Cardiac muscle cell (in vitro differentiated cells and primary cell): ENCODE measurements around the gene CYP8B1. TPM values are rescaled to one million over a fixed set of nuclear protein-coding genes. Genes with fewer than 3 reads are reported as not detected.

Experiments used
- DNase-seq, 2 donors: peaks; one replicate each; pipeline versions ENCODE4 v3.0.0 to v3.0.0-alpha.2; 2010 to 2017; ENCODE audit warnings: low read depth in 1 of 2, low spot score in 1 of 2
- H3K27ac ChIP-seq: fragments of 200-600 bp; sonication (generic); 2 replicates; pipeline ENCODE4 v1.5.1; 2016
- H3K27me3 ChIP-seq: fragments of 200-600 bp; sonication (generic); 2 replicates; pipeline ENCODE4 v1.6.0; 2016; ENCODE audit warnings: control low read depth
- H3K36me3 ChIP-seq: fragments of 200-600 bp; sonication (generic); 2 replicates; pipeline ENCODE4 v1.5.1; 2016; ENCODE audit warnings: control low read depth
- H3K4me1 ChIP-seq: fragments of 200-600 bp; sonication (generic); 2 replicates; pipeline ENCODE4 v1.8.1; 2017; ENCODE audit warnings: low read depth, mild to moderate bottlenecking, mixed run types
- H3K4me3 ChIP-seq: fragments of 200-600 bp; sonication (generic); 2 replicates; pipeline ENCODE4 v1.5.1; 2016; ENCODE audit warnings: mild to moderate bottlenecking
- H3K9me3 ChIP-seq: fragments of 200-600 bp; sonication (generic); 2 replicates; pipeline ENCODE4 v1.5.1; 2017; ENCODE audit warnings: low read depth, mild to moderate bottlenecking, control low read depth
- polyA plus RNA-seq: library from polyadenylated mRNA; unstranded; fragments of >200 nt; fragmentation: Nextera tagmentation; extraction: Ambion mirVana; gene quantifications from 2 replicates; pipeline ENCODE4 v1.2.1, GENCODE V29; 2016
- total RNA-seq: library from RNA; depleted of rRNA; stranded (reverse); fragments of >200 nt; gene quantifications from 2 replicates; pipeline ENCODE4 v1.2.3, GENCODE V29; 2016
- TF ChIP-seq, protein P1 (sequence below): IDR thresholded peaks from 2 replicates; pipeline ENCODE4 v1.5.1; 2012; ENCODE audit warnings: low read depth, mild to moderate bottlenecking, low read length

CYP8B1 gene
- total and polyA plus RNA-seq, 2 experiments from 2014 or later = not detected

DNA sequence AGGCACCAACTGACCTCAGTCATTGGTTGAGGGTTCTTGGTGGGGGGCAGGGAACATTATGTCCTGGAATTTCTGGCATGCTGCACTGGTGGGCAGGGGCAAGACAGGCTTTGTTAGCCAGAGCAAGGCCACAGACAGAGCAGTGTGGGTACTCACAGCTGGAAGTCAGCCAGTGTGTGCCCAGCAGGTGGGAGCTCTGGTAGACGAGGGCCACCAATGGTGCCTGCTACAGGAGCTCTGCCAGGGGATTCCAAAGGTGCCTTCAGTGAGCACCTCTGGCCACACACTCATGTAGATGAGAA, 31.3 kb downstream of the CYP8B1 start:
- no peaks in the 10 kb centered on the region for H3K27me3 ChIP-seq
- no peaks in the 10 kb centered on the region for H3K9me3 ChIP-seq
- peaks cover 3% of the 10 kb centered on the region for H3K4me1 ChIP-seq
- H3K4me3 ChIP-seq = no peak overlapping the region
- H3K27ac ChIP-seq = no peak overlapping the region
- H3K36me3 ChIP-seq = no peaks in the 10 kb centered on the region
- no peak for DNase-seq
- TF ChIP-seq, protein P1, sequence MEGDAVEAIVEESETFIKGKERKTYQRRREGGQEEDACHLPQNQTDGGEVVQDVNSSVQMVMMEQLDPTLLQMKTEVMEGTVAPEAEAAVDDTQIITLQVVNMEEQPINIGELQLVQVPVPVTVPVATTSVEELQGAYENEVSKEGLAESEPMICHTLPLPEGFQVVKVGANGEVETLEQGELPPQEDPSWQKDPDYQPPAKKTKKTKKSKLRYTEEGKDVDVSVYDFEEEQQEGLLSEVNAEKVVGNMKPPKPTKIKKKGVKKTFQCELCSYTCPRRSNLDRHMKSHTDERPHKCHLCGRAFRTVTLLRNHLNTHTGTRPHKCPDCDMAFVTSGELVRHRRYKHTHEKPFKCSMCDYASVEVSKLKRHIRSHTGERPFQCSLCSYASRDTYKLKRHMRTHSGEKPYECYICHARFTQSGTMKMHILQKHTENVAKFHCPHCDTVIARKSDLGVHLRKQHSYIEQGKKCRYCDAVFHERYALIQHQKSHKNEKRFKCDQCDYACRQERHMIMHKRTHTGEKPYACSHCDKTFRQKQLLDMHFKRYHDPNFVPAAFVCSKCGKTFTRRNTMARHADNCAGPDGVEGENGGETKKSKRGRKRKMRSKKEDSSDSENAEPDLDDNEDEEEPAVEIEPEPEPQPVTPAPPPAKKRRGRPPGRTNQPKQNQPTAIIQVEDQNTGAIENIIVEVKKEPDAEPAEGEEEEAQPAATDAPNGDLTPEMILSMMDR = no peak

DNA sequence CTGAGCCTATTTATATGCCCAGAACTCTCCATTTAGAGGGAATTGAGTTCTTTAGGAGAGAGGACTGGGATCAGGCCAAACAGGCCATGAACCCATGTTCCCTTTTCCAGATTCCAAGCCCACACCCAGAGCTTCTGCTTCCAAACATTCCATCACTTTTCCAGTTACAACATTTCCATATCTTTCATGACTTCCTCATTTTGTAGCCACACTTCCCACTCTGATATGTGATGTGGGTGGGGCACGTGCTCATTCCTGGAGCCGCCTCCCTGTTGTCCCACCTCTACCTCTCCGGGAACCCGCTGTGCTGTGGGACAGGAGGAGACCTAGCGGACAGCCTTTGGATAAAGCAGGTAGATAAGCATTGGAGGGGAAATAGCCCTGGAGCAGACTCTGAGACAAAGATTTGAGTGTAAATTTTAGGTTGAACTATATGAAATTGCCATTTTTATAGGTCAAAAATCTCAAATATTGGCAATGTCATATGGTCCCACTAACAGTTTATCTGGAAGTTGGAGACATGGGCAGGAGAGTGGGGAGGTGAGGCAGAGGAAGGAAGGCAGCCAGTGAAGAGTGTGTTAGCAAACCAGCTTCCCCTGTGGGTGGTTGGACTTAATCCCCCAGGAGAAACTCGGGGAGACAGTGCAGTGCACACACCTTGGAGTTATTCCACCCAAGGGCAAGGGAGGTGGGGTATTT, 31.8 kb downstream of the CYP8B1 start:
- peak in 1 of 2 donors; percentile 25 for DNase-seq
- H3K4me1 ChIP-seq = peaks cover 3% of the 10 kb centered on the region
- no peak overlapping the region for H3K27ac ChIP-seq
- no peak overlapping the region for H3K4me3 ChIP-seq
- TF ChIP-seq, protein P1 = no peak
- no peaks in the 10 kb centered on the region for H3K27me3 ChIP-seq
- H3K9me3 ChIP-seq = no peaks in the 10 kb centered on the region
- H3K36me3 ChIP-seq = no peaks in the 10 kb centered on the region

DNA sequence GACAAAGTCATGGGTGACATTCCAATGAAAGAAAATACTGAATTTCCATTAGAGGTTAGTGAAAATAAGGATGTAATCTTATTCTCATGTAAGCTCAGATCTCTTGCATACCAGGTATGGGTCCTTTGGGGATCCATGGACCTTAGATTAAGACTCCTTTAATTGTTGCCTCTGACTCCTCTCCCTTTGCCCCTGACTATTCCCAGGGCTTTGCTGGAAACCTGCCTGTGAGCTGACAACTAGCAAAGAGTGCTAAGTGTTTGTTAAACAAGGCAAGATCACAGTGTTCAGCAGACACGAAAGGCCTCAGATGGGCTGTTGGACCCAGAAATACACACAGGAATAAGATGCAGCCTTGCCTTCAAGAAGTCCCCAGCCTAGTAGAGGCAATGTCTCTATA, 34.3 kb downstream of the CYP8B1 start:
- no peaks in the 10 kb centered on the region for H3K9me3 ChIP-seq
- no peaks in the 10 kb centered on the region for H3K36me3 ChIP-seq
- H3K4me3 ChIP-seq = no peak overlapping the region
- no peak for DNase-seq
- H3K27me3 ChIP-seq = no peaks in the 10 kb centered on the region
- peaks cover 3% of the 10 kb centered on the region for H3K4me1 ChIP-seq
- no peak overlapping the region for H3K27ac ChIP-seq
- TF ChIP-seq, protein P1 = no peak

DNA sequence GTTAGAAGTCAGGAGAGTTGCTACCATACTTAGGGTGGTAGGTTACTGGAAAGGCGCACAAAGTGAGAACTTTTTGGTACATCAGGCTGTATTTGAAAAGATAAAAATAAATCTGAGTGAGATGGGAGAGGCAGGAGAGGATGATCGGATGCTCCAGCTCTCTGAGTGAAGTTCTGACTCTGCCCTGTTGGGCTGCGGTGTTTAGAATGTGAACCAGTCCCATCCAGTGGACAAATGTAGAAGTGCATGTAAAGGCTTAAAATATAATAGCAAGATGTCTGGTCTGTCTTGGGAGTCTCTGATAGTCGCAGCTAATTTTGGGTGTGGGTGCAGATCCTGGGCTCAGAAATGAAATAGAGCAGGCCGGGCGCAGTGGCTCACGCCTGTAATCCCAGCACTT, 36.1 kb downstream of the CYP8B1 start:
- no peak overlapping the region for H3K27ac ChIP-seq
- no peak overlapping the region for H3K4me3 ChIP-seq
- H3K9me3 ChIP-seq = no peaks in the 10 kb centered on the region
- DNase-seq = peak; percentile 71 to 76
- TF ChIP-seq, protein P1 = peak; percentile 73
- no peaks in the 10 kb centered on the region for H3K27me3 ChIP-seq
- H3K36me3 ChIP-seq = no peaks in the 10 kb centered on the region
- no peaks in the 10 kb centered on the region for H3K4me1 ChIP-seq

DNA sequence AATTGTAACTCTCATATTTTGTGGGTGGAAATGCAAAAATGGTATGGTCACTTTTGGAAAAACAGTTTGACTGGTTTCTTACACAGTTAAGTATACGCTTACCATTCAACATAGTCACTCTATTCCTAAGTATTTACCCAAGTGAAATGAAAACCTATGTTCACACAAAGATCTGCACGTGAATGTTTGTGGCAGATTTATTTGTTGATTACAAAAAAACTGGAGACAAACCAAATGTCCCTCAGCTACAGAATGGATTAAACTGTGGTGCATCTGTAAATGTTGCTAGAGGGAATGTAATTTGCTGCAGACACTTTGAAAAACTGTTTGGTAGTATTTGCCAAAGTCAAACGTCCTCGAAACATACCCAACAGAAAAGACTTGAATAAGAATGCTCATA, 37.1 kb downstream of the CYP8B1 start:
- DNase-seq = no peak
- no peaks in the 10 kb centered on the region for H3K27me3 ChIP-seq

More for the DNA sequence above, 37.1 kb downstream of the CYP8B1 start:
- Histone ChIP-seq H3K4me1 (no peaks in the 10 kb centered on the region), H3K36me3 (no peaks in the 10 kb centered on the region), H3K27ac (no peak overlapping the region), H3K4me3 (no peak overlapping the region), H3K9me3 (no peaks in the 10 kb centered on the region)
- TF ChIP-seq, protein P1 = no peak
